WTC11 (cell line): ENCODE measurements around the gene LMBRD1. TPM values are rescaled to one million over a fixed set of nuclear protein-coding genes. Genes with fewer than 3 reads are reported as not detected.

ENCODE experiments used
- ATAC-seq: fragments of 200-7000 bp; cut with Tn5 transposase; 2 replicates; pipeline ENCODE4 v1.10.0; 2021; ENCODE audit warnings: mild to moderate bottlenecking, moderate library complexity
- CTCF ChIA-PET: fragments of 300-600 bp; sonication (Branson Sonifier 250); formaldehyde crosslinking; loops from one replicate; lab custom pipeline; 2021; ENCODE audit warnings: antibody characterized with exemption; lab: Charles Lee
- POLR2A ChIA-PET: fragments of 350-600 bp; sonication (Branson Sonifier 250); formaldehyde crosslinking; loops from one replicate; lab custom pipeline; 2021; ENCODE audit warnings: antibody characterized with exemption; lab: Charles Lee
- DNase-seq: peaks from one replicate; pipeline ENCODE4 v3.0.0; 2021; ENCODE audit warnings: low spot score
- H3K27ac Mint-ChIP-seq: 2 replicates; pipeline ENCODE4 v1.8.0; 2021; ENCODE audit warnings: mixed read lengths
- H3K27me3 Mint-ChIP-seq: 2 replicates; pipeline ENCODE4 v1.8.0; 2021; ENCODE audit warnings: low read depth, mild to moderate bottlenecking, moderate library complexity, mixed read lengths
- H3K36me3 Mint-ChIP-seq: 2 replicates; pipeline ENCODE4 v1.8.0; 2021; ENCODE audit warnings: mixed read lengths
- H3K4me1 Mint-ChIP-seq: 2 replicates; pipeline ENCODE4 v1.8.0; 2022; ENCODE audit warnings: mixed read lengths
- H3K4me3 Mint-ChIP-seq: 2 replicates; pipeline ENCODE4 v1.8.0; 2021; ENCODE audit warnings: mild to moderate bottlenecking, moderate library complexity, mixed read lengths
- H3K9me3 Mint-ChIP-seq: 2 replicates; pipeline ENCODE4 v1.8.0; 2021; ENCODE audit warnings: mixed read lengths
- AFF4 ChIP-seq: sonication (generic); formaldehyde crosslinking; IDR thresholded peaks from 2 replicates; pipeline ENCODE4 v1.8.1; 2023; ENCODE audit warnings: mild to moderate bottlenecking, missing genetic modification reagents, borderline replicate concordance
- ARID4B ChIP-seq: sonication (generic); formaldehyde crosslinking; IDR thresholded peaks from 2 replicates; pipeline ENCODE4 v1.8.0; 2023; ENCODE audit warnings: missing genetic modification reagents, mild to moderate bottlenecking, borderline replicate concordance
- CREM ChIP-seq: sonication (generic); formaldehyde crosslinking; IDR thresholded peaks from 2 replicates; pipeline ENCODE4 v1.8.1; 2022; ENCODE audit warnings: mild to moderate bottlenecking, missing genetic modification reagents, moderate library complexity
- MXD4 ChIP-seq: fragments of 250-450 bp; sonication (Bioruptor Pico); IDR thresholded peaks from 2 replicates; pipeline ENCODE4 v1.8.0; 2021; ENCODE audit warnings: mild to moderate bottlenecking, moderate library complexity, borderline replicate concordance
- MYBL2 ChIP-seq: sonication (generic); formaldehyde crosslinking; IDR thresholded peaks from 2 replicates; pipeline ENCODE4 v1.8.1; 2023; ENCODE audit warnings: mild to moderate bottlenecking, moderate library complexity, missing genetic modification reagents
- NFATC4 ChIP-seq: fragments of 250-450 bp; sonication (Bioruptor Pico); IDR thresholded peaks from 2 replicates; pipeline ENCODE4 v1.9.0; 2021; ENCODE audit warnings: mild to moderate bottlenecking
- SOX15 ChIP-seq: fragments of 250-450 bp; sonication (Bioruptor Pico); IDR thresholded peaks from 2 replicates; pipeline ENCODE4 v1.9.0; 2021; ENCODE audit warnings: mild to moderate bottlenecking
- SP1 ChIP-seq: sonication (generic); formaldehyde crosslinking; conservative IDR thresholded peaks from 2 replicates; pipeline ENCODE4 v1.8.1; 2022; ENCODE audit warnings: missing genetic modification reagents
- STAT6 ChIP-seq: sonication (generic); formaldehyde crosslinking; conservative IDR thresholded peaks from 2 replicates; pipeline ENCODE4 v1.8.1; 2023; ENCODE audit warnings: mild to moderate bottlenecking, low read depth, missing genetic modification reagents, moderate library complexity
- TCF7 ChIP-seq: sonication (generic); formaldehyde crosslinking; IDR thresholded peaks from 2 replicates; pipeline ENCODE4 v1.8.0; 2022; ENCODE audit warnings: mild to moderate bottlenecking, low read depth, missing genetic modification reagents, moderate library complexity
- ZNF263 ChIP-seq: sonication (generic); formaldehyde crosslinking; IDR thresholded peaks from 2 replicates; pipeline ENCODE4 v1.8.1; 2022; ENCODE audit warnings: low read depth, mild to moderate bottlenecking, moderate library complexity, missing genetic modification reagents
- ZNF416 ChIP-seq: fragments of 250-450 bp; sonication (Bioruptor Pico); IDR thresholded peaks from 2 replicates; pipeline ENCODE4 v1.9.0; 2021; ENCODE audit warnings: mild to moderate bottlenecking, inconsistent platforms
- total RNA-seq: library from RNA; stranded (reverse); gene quantifications from 3 replicates; pipeline ENCODE4 v1.2.3, GENCODE V29; 2021
- TF ChIP-seq, protein P1 (sequence below): sonication (generic); formaldehyde crosslinking; IDR thresholded peaks from 2 replicates; pipeline ENCODE4 v1.8.0; 2023; ENCODE audit warnings: mild to moderate bottlenecking, missing genetic modification reagents
- TF ChIP-seq, protein P2 (sequence below): sonication (generic); formaldehyde crosslinking; IDR thresholded peaks from 2 replicates; pipeline ENCODE4 v1.8.1; 2023; ENCODE audit warnings: mild to moderate bottlenecking, missing genetic modification reagents
- TF ChIP-seq, protein P3 (sequence below): fragments of 250-450 bp; sonication (Bioruptor Pico); conservative IDR thresholded peaks from 2 replicates; pipeline ENCODE4 v1.9.0; 2021; ENCODE audit warnings: mild to moderate bottlenecking
- TF ChIP-seq, protein P4 (sequence below): sonication (generic); formaldehyde crosslinking; IDR thresholded peaks from 2 replicates; pipeline ENCODE4 v1.8.1; 2022; ENCODE audit warnings: low read depth, missing genetic modification reagents, borderline replicate concordance

The LMBRD1 gene
- total RNA-seq, 1 experiment from 2014 or later: 15.0 TPM

- TF ChIP-seq, protein P1, sequence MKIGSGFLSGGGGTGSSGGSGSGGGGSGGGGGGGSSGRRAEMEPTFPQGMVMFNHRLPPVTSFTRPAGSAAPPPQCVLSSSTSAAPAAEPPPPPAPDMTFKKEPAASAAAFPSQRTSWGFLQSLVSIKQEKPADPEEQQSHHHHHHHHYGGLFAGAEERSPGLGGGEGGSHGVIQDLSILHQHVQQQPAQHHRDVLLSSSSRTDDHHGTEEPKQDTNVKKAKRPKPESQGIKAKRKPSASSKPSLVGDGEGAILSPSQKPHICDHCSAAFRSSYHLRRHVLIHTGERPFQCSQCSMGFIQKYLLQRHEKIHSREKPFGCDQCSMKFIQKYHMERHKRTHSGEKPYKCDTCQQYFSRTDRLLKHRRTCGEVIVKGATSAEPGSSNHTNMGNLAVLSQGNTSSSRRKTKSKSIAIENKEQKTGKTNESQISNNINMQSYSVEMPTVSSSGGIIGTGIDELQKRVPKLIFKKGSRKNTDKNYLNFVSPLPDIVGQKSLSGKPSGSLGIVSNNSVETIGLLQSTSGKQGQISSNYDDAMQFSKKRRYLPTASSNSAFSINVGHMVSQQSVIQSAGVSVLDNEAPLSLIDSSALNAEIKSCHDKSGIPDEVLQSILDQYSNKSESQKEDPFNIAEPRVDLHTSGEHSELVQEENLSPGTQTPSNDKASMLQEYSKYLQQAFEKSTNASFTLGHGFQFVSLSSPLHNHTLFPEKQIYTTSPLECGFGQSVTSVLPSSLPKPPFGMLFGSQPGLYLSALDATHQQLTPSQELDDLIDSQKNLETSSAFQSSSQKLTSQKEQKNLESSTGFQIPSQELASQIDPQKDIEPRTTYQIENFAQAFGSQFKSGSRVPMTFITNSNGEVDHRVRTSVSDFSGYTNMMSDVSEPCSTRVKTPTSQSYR (CRISPR knock-in tag): no peak
- TF ChIP-seq ZNF416 (CRISPR knock-in tag) (no peak), SP1 (CRISPR knock-in tag) (no peak), ZNF263 (CRISPR knock-in tag) (no peak)
- TF ChIP-seq, protein P2, sequence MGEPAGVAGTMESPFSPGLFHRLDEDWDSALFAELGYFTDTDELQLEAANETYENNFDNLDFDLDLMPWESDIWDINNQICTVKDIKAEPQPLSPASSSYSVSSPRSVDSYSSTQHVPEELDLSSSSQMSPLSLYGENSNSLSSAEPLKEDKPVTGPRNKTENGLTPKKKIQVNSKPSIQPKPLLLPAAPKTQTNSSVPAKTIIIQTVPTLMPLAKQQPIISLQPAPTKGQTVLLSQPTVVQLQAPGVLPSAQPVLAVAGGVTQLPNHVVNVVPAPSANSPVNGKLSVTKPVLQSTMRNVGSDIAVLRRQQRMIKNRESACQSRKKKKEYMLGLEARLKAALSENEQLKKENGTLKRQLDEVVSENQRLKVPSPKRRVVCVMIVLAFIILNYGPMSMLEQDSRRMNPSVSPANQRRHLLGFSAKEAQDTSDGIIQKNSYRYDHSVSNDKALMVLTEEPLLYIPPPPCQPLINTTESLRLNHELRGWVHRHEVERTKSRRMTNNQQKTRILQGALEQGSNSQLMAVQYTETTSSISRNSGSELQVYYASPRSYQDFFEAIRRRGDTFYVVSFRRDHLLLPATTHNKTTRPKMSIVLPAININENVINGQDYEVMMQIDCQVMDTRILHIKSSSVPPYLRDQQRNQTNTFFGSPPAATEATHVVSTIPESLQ (CRISPR knock-in tag): no peak
Observed at GRCh38 chr6:69758214-69758613, 38.6 kb downstream of the LMBRD1 start (continued).

DNA sequence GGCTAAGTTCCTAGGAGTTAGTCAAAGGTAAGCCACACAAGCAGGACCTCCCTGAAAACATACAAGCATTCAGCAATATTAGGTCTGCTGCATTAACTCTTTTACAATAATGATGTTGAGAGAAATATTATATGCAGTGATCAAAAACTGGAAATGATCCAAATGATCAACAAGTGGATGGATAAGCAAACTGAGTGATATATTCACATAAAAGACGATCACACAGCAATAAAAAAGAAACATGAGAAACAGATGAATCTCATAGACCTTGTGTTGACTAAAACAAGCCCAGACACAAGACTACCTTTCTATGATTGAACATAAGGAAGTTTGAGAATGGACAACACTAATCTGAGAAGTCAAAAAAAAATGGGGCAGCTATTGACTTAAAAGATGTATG, 39.9 kb downstream of the LMBRD1 start:
- POLR2A ChIA-PET: no interaction called here
- CTCF ChIA-PET: no interaction called here
- Mint-ChIP-seq H3K27me3 (no peaks in the 10 kb centered on the region), H3K4me3 (no peak overlapping the region), H3K36me3 (peaks cover 18% of the 10 kb centered on the region), H3K4me1 (peaks cover 16% of the 10 kb centered on the region), H3K27ac (no peak overlapping the region), H3K9me3 (peaks cover 19% of the 10 kb centered on the region)
- DNase-seq (no peak), ATAC-seq (no peak)
- no peak for TF ChIP-seq TCF7 (CRISPR knock-in tag)
- TF ChIP-seq MXD4 (CRISPR knock-in tag): no peak
- TF ChIP-seq SOX15 (CRISPR knock-in tag): no peak
- TF ChIP-seq NFATC4 (CRISPR knock-in tag): no peak
- TF ChIP-seq CREM (CRISPR knock-in tag): no peak
- TF ChIP-seq, protein P3, sequence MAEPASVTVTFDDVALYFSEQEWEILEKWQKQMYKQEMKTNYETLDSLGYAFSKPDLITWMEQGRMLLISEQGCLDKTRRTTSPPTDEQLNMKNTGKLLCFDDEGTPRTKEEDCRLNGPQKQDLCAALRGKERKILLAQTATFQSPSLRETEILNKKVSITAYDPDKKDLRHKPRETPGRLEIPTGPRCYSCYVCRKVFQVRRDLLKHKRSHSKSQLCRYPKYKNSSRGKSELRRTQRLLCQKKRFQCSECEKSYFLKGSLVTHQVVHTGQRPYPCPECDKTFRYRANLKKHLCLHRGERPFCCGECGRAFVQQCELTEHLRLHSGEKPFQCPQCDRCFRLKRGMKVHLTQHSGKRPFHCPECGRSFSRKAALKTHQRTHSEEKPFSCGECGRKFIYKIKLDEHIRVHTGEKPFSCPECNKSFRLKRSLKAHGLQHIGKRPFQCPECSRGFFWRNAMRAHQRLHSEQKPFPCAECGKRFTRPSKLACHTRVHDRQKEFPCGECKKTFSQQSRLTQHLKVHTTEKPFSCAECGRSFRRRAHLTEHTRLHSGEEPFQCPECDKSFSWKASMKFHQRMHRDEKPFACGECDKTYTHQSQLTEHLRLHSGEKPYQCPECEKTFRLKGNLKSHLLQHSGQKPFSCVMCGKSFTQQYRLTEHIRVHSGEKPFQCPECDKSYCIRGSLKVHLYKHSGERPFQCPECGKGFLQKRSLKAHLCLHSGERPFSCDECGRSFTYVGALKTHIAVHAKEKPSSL (CRISPR knock-in tag): no peak
- no peak for TF ChIP-seq STAT6
- no peak for TF ChIP-seq ARID4B (CRISPR knock-in tag)
- TF ChIP-seq AFF4: no peak
- TF ChIP-seq, protein P4, sequence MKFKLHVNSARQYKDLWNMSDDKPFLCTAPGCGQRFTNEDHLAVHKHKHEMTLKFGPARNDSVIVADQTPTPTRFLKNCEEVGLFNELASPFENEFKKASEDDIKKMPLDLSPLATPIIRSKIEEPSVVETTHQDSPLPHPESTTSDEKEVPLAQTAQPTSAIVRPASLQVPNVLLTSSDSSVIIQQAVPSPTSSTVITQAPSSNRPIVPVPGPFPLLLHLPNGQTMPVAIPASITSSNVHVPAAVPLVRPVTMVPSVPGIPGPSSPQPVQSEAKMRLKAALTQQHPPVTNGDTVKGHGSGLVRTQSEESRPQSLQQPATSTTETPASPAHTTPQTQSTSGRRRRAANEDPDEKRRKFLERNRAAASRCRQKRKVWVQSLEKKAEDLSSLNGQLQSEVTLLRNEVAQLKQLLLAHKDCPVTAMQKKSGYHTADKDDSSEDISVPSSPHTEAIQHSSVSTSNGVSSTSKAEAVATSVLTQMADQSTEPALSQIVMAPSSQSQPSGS (CRISPR knock-in tag): no peak
- TF ChIP-seq MYBL2 (CRISPR knock-in tag): no peak
